Measurements from ENCODE around the gene DCXR.

DNA sequence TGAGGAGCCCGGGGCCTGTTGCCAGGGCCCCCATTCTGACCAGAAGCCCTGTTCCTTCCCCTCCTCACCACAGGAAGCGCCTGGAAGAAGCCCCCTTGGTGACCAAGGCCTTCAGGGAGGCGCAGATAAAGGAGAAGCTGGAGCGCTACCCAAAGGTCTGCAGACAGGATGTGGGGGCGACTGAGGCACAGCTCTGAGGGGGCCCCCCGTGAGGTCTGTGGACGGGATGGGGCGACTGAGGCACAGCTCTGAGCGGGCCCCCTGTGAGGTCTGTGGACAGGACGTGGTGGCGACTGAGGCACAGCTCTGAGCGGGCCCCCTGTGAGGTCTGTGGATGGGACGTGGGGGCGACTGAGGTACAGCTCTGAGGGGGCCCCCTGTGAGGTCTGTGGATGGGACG is 28.1 kb downstream of the DCXR start:
- no peak for TF ChIP-seq RAD21 (IDR thresholded peaks at IDR 0.05; ENCODE audit: low read length)
- TF ChIP-seq CTCF (conservative IDR thresholded peaks at IDR 0.05; ENCODE audit: low read depth, low read length) = no peak
- TF ChIP-seq ELK1 (IDR thresholded peaks at IDR 0.05; ENCODE audit: borderline replicate concordance, low read depth, low read length) = no peak
- TF ChIP-seq CEBPB (IDR thresholded peaks at IDR 0.05; ENCODE audit: low read depth, low read length) = no peak
- no peak for TF ChIP-seq POLR2A (IDR thresholded peaks at IDR 0.05; ENCODE audit: low read depth, low read length)
- no peak for TF ChIP-seq NFE2L2 (IDR thresholded peaks at IDR 0.05; ENCODE audit: low read depth, low read length)
- no peak for TF ChIP-seq FOS (IDR thresholded peaks at IDR 0.05; ENCODE audit: low read depth, low read length)
- TF ChIP-seq USF2 (IDR thresholded peaks at IDR 0.05; ENCODE audit: low read depth, low read length) = no peak
- TF ChIP-seq BHLHE40 (IDR thresholded peaks at IDR 0.05; ENCODE audit: low read depth, low read length) = no peak
- no peak for TF ChIP-seq MAFK (IDR thresholded peaks at IDR 0.05; ENCODE audit: low read depth, low read length)
- TF ChIP-seq MAZ (IDR thresholded peaks at IDR 0.05; ENCODE audit: borderline replicate concordance, low read depth, low read length) = no peak

Measured in IMR-90 (cell line).